GM18499 (cell line): ENCODE data around the gene KIF27.
"Not testable (repeated sequence)": the region's sequence is repeated elsewhere in the genome, so short reads cannot be mapped to it uniquely, and the experiment has no call there.

Experiments used
- ATAC-seq: cut with Tn5 transposase; IDR thresholded peaks from one replicate; pipeline ENCODE4 v1.9.1; 2021; ENCODE audit warnings: moderate number of reproducible peaks; ENCODE audit not compliant: insufficient read depth, unreplicated experiment

The KIF27 gene

DNA sequence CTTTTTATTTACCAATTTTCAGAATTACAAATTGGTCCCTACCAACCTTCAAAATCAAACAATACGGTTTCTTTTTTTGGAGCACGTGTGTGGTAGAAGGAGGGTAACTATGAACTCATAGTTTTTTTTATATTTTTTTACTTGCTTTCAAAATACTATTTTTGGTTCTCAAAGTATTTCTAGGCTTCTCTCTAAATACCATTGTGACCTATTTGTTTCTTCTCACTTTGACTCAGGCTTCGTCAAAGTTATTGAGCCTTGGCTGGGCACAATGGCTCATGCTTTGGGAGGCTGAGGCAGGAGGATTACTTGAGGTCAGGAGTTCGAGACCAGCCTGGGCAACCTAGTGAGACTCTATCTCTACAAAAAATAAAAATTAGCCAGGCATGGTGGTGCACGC is 11.6 kb upstream of the KIF27 start:
- ATAC-seq = no peak

DNA sequence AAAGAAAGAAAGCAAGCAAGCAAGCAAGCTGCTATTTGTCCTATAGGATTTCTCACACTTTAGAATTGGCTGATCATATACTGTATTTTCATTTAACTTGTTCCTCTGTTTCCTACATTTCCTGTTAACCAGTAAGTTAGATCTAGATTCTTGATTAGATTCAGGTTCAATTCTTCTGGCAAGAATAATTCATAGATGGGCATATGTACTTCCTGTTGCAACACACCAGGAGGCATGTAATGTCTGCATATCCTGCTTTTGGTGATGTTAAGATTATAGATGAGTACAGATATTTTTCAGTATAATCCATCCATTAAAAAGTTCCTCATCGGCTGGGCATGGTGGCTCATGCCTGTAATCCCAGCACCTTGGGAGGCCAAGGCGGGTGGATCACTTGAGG is 10.8 kb upstream of the KIF27 start:
- no peak for ATAC-seq

DNA sequence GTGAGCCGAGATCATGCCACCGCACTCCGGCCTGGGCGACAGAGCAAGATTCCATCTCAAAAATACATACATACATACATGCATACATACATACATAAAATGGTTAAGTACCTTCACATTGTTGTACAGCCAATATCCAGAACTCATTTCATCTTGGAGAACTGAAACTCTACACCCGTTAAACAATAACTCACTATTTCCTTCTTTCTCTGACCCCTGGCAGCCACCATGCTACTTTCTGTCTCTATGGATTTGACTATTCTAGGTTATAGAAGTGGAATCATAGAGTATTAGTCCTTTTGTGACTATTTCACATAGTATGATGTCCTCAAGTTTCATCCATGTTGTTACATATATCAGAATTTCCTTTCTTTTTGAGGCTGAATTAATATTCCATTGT is 9.6 kb upstream of the KIF27 start:
- ATAC-seq = no peak

DNA sequence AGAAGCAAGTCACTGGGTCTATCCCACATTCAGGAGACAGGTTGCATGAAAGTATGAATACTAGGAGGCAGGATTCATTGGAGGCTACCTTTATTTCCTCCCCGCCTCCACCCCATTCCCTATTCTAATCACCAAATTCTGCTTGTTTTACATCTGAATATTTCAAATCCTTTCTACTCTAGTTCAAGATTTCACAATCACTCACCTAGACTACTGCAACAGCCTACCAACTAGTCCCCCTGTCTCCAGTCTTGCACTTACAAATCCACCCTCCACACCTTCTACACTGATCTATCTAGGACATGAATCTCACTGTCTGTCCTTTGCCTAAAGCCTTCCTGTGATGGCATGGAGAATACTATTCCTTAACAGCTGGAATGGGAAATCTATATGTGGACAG is 6.4 kb upstream of the KIF27 start:
- no peak for ATAC-seq

DNA sequence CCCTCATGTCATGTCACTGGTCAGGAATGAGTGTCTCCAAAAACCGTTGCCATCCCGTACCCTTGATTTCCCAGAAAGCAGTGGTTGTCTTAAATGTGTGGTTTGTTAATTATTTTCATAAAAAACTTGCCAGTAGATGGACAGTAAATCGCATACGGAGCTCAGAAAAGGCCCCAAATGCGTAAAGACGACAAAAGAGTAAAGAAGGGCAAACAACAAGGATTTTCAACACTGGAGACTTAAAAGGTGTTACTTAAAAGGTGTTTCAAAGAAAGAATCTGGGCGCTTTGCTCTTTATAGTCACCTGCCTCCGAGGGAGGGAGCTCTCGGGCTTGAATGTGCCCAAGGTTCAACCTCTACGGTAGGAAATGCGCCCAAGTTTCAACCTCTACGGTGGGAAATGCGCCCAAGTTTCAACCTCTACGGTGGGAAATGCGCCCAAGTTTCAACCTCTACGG is 734 bp downstream of the KIF27 start:
- ATAC-seq = peak; percentile 2

DNA sequence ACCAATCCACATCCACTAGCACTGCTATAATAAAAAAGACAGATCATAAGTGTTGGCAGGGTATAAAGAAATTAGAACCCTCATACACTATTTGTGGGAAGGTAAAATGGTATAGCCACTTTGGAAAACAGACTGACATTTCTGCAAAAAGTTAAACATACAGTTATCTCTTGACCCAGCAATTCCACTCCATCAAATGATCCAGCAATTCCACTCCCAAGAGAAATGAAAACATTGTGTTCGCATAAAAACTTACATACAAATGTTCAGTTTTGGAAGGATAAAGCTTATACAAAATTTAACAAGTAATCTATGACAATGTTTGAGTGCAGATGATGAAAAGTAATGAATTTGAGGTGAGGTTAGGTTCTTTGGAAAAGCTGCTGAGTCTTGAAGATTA is 2.1 kb downstream of the KIF27 start:
- ATAC-seq = no peak

DNA sequence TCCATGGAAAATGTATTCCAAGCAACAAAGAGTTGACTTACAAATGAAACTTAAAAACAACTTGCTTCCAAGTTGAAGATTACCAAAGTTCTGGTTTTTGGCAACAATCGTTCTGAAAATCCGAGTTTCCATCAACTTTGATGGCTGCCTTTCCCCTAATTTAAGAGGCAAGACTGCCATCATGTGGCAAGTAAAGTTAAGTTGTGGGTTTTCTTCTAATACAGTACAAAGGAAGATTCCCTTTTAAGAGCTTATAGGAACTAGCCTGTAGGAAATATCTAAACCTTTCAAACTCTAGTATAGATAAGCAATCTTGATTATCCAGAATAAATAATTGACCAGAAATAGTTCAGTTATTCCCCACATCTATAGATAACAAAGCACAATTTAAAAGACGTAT is 9.0 kb downstream of the KIF27 start:
- ATAC-seq = not testable (repeated sequence)

DNA sequence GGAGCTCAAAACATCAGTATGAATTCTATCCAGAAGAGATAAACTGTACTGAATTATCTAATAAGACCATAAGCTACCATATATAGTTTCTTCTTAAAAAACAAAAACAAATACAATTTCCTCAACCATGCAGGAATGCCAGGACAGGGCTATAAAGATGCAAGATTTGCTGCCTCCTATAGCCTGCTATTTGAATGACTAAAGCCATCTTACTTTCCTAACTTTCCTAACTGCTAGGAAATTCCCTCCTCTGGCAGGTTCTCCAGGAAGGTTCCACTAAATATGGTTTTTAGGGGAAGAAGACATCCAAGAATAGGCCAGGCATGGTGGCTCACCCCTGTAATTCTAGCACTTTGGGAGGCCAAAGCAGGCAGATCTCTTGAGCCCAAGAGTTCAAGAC is 15.1 kb downstream of the KIF27 start:
- ATAC-seq = no peak

DNA sequence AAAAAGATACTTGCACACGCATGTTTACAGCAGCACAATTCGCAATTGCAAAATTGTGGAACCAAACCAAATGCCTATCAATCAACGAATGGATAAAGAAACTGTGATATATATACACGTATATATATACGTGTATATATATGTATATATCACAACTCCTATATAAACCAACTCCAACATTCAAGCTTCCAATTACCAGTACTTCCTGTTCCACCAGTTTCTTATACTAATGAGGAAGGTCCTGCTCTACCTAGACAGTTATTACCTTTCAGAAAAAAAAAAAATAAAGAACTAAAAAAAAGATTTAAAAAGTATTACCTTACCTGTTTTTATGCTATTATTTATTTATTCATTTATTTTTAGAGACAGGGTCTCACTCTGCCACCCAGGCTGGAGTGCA is 20.6 kb downstream of the KIF27 start:
- ATAC-seq = not testable (repeated sequence)

DNA sequence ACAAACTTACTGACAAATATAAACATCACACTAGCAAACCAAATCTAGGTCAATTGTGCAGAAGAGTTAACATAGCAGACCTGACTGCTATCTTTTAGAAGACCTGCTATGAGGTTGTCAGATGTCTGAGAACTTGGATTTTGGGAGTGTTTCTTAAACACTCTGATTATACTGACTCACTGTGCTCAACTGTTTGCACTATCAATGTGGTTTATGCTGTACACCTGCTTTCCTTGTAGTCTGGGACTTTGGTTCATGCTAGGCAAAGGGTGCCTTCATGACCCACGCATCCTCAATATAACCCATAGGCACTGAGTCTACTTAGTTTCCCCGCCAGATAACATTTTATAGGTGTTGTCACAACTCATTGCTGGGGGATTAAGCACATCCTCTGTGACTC is 26.9 kb downstream of the KIF27 start:
- ATAC-seq = not testable (repeated sequence)

DNA sequence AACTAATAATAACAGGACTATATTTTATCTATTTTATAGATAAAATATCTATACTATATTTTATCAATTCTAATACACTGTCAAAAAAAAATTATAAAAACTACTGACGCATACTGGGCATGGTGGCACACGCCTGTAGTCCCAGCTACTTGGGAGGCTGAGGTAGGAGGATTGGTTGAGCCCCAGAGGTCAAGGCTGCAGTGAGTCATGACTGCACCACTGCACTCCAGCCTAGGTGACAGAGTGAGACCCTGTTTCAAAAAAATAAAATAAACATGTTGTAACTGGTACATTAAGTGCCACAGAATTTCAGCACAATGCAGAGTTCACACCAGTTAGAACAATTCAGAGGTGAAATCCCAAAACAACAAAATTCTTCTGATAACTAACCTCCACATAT is 34.7 kb downstream of the KIF27 start:
- ATAC-seq = not testable (repeated sequence)

DNA sequence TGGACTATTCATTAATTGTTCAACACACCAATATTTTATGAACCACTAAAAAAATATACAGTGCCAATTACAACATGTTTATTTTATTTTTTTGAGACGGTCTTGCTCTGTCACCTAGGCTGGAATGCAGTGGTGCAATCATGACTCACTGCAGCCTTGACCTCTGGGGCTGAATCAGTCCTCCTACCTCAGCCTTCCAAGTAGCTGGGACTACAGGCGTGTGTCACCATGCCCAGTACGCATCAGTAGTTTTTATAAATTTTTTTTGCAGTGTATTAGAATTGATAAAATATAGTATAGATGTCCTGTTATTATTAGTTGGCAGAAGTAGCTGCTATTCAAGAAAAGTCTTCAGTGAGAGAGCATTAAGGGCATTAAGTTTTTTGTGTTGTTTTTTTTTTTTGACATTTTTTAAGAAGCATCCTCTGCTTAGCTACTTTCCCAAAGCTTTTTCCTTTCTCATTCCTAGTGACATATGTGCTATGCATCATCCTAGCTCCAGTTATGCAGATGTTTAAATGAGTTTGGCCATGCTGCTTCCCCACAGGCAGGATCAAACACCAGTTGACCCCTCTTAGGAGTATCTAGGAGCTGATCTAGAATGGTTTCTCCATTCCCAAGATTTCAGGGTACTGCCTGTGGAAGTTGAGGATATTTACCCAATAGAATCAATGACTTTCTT is 35.5 kb downstream of the KIF27 start:
- not testable (repeated sequence) for ATAC-seq

DNA sequence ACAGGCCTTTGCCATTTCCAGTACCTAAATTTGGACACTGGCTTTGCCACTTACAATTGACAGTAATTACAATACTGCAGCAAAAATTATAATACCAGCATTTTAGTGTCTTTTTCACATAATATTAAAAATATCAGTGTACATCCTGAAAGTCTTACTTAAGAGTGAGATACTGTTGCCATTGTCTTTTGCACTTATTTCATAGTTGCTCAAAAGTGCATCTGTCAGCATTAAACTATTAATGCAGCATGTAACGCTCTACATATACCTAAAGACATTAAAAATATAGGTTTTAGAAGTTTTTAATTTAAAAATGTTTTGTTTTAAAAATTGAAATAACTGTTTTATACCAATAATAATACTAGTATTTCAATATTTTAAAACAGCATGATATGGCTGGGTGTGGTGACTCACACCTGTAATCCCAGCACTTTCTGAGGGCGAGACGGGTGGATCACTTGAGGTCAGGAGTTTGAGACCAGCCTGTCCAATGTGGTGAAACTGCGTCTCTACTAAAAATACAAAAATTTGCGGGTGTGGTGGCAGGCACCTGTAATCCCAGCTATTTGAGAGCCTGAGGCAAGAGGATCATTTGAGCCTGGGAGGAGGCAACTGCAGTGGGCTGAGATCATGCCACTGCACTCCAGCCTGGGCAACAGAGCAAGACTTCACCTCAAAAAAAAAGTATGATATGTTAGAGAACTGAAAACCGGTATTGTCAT is 39.4 kb downstream of the KIF27 start:
- not testable (repeated sequence) for ATAC-seq

DNA sequence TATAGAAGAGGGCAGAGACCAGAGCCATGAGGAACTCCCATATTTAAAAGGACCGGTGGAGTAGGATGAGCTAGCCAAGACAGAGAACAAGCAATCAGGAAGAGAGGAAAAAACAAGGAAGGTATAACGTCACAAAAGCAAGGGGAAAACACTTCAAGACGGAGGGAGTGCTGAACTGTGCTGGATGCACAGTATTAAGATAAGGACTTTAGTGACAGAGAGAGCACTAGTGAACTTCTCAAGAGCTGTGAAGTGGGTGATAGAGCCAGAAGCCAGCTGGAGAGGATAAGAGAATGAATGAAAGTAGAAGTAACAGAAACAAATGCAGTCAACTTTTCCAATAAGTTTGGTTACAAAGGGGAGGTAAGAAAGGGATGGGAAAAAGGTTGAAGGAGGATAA is 45.7 kb downstream of the KIF27 start:
- not testable (repeated sequence) for ATAC-seq

DNA sequence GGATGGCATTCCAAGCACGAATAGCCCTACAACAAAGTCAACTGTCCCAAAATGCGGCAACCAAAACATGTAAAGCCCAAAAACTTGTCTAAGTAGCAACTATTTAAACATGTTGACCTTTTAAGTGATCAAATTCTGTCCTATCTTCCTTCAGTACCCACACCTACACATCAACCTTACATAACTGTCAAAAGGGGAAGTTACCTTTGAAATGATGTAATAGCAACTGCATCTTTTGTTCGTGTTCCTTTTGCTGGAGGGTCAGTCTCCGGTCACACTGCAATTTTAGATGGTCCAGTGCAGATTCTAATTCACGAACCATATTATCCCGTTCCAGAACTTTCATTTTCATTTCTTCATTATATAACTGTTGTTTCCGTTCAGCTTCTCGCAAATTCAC is 71.3 kb downstream of the KIF27 start:
- ATAC-seq = peak; percentile 86

DNA sequence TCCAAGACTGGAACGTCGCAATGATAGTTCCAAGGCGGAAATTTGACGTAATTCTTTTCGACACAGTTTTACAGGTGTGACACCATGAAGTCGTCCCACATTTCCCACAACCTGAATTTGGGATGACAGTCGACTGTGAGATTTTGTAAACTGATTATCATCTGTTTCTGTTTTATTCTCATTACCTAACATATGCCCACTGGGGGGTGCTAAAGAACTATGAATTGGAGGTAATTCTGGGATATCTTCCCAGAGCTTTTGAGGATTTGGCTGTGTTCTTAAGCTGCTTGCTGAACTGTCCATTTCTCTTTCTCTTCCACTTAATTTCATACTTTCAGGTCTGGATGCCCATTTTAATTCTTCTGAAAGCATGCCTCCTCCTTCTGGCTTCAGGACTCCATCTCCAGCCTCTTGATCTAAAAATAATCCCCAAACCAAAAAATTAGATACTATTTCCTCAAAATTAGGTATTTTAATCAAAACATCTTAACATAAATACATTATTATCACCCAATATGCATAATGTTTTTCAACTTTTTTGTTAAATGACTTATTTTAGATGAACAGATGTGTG is 84.1 kb downstream of the KIF27 start:
- ATAC-seq = not testable (repeated sequence)

DNA sequence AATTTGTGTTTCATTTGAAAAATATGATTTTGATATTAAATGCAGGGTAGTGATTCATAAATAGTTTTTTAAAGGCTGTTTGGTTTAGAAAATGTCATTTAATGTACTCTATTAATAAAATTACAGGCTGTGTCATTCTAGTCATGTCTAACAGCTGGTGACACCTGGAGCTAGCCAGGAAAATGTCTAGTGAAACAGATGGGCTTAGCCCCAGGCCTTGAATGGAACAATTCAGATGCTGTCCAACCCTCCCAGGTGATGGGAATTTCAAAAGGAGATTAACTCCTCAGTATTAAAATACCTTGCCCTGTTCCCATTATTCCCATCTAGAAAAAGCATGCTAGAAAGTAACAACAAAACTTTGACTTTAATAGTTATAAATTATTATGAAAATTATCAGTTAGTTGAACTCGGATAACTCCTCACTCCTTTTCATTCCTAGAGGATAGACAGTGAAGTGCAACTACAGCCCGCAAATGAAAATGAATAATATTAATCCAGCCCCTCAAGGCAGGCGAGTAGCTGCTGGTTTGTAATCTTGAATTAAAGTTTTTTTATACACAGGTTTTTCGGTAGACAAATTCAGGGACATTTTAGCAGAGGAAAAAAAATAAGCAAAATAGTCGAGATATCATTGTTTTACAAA is 90.7 kb downstream of the KIF27 start:
- ATAC-seq = not testable (repeated sequence)

DNA sequence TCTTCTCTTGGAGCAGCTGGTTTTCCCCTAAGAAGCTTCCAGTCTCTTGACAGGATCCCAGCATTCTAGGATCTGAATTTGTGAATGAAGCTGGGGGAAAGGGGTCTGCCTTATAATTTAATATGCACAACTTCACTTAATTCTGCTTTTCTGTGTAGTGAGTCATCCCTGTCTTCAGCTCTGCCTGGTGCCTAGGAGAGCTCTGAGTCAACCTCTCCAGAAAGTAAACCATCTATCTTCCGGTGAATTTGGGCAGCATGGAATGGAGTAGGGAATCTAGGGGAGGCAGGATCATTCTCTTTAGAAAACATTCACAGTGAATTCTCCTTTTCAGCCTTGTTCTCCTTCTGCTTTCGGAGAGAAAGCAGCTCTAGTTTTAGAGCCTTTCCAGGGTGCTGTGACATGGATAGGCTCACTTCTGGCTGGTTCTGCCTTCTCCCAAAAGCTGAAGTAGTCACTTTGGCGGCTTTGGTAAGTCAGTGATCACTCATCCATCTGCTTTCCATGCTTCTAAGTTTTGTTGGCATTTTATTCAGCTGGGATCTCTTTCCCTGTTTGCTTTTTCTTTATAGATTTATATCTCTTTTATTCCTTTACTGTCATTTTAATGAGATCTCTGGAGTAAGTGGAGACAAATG is 96.1 kb downstream of the KIF27 start:
- ATAC-seq = not testable (repeated sequence)

DNA sequence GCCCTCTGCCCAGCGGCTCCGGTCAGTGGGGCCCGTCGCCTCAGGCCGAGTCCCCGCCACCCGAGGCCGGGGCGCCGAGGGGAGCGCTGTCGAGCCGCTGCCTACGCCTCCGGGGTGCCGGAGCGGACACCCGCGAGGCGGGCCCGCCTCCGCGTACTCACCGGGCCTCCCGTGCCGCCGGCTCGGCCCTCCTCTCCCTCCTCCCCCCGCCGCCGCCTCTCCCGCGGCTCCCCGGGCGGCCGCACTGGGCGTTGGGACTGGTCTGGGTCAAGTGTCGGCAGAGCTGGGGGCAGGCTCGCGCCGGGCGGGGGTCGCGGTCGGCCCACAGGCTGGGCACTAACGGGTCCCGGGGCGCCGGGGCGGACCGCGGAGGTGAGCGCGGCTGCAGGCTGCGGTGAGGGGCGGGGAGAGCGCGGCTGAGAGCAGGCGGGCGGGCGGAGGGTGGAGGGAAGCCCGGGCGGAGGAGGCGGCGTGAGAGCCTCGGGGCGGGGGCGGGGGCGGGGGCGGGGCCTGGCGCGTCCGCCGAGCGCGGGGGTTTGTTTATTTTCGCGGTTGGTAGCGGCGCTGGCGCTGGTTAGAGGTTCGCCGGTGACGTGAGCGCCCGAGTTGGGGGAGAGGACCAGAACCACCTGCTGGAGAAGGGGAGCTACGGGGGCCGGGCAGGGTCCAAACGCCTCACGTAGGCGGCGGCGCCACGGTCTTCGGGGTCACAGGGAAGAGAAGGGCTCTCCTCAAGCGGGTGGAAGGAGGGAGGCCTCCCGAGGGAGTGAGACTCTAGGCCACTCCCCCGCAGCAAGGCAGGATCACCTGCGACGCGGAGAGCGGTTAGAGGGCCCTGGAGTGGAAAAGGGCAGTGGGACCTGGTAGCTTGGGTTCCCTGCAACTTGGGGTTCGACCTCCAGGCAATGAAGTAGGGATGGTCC is 103.6 kb downstream of the KIF27 start, which contains the start of gene GKAP1:
TSS of gene GKAP1 (minus strand) at position 414 of the 923 bp plus-strand sequence. CDS start 11,252 bp downstream, outside the sequence.
- peak; percentile 48 for ATAC-seq
